T-helper 2 cell (primary cell): Measurements from ENCODE around the gene EMX2.
"Not testable (repeated sequence)": the region's sequence is repeated elsewhere in the genome, so short reads cannot be mapped to it uniquely, and the experiment has no call there.

Experiments used
- DNase-seq, 5 experiments: peaks; one replicate each; pipeline versions ENCODE4 v3.0.0 to v3.0.0-alpha.2; 2012 to 2022

The EMX2 gene

GRCh38 chr10:117562896-117563737 is 20.6 kb downstream of the EMX2 start:
- no peak for DNase-seq

- no peak for DNase-seq
Measured at GRCh38 chr10:117563780-117564179, 21.2 kb downstream of the EMX2 start.

GRCh38 chr10:117565068-117565467 is 22.5 kb downstream of the EMX2 start:
- no peak for DNase-seq

GRCh38 chr10:117568334-117568733 is 25.8 kb downstream of the EMX2 start:
- DNase-seq, result no peak

GRCh38 chr10:117569610-117570390 is 27.3 kb downstream of the EMX2 start:
- DNase-seq, result no peak

- no peak for DNase-seq
Measured at GRCh38 chr10:117570880-117571279, 28.3 kb downstream of the EMX2 start.

GRCh38 chr10:117574498-117575146 is 32.1 kb downstream of the EMX2 start:
- DNase-seq, result no peak

- DNase-seq, result no peak
Measured at GRCh38 chr10:117578490-117578889, 35.9 kb downstream of the EMX2 start.

- no peak for DNase-seq
Measured at GRCh38 chr10:117578999-117579590, 36.5 kb downstream of the EMX2 start.

- no peak for DNase-seq
Measured at GRCh38 chr10:117581961-117582360, 39.4 kb downstream of the EMX2 start.

- DNase-seq, result not testable (repeated sequence)
Measured at GRCh38 chr10:117584831-117585230, 42.3 kb downstream of the EMX2 start.

- no peak for DNase-seq
Measured at GRCh38 chr10:117587036-117587435, 44.5 kb downstream of the EMX2 start.

- DNase-seq, result no peak
Measured at GRCh38 chr10:117590101-117590875, 47.7 kb downstream of the EMX2 start.

GRCh38 chr10:117591043-117591442 is 48.5 kb downstream of the EMX2 start:
- no peak for DNase-seq

- no peak for DNase-seq
Measured at GRCh38 chr10:117594722-117595121, 52.2 kb downstream of the EMX2 start.

- DNase-seq, result no peak
Measured at GRCh38 chr10:117596706-117597105, 54.2 kb downstream of the EMX2 start.

GRCh38 chr10:117597216-117597615 is 54.7 kb downstream of the EMX2 start:
- no peak for DNase-seq
